GM06990 (cell line): ENCODE results near the gene PLA2G2D.

ENCODE experiments used
- DNase-seq: peaks from one replicate; pipeline ENCODE4 v3.0.0-alpha.2; 2011; ENCODE audit not compliant: insufficient read length; ENCODE audit errors: extremely low read depth
- H3K27me3 ChIP-seq: replicated peaks from 2 replicates; pipeline ENCODE4 v1.6.0; 2011; ENCODE audit warnings: low read length; ENCODE audit not compliant: control insufficient read depth, insufficient read depth
- H3K36me3 ChIP-seq: 2 replicates; pipeline ENCODE4 v1.5.1; 2011; ENCODE audit warnings: low read length; ENCODE audit not compliant: control insufficient read depth, insufficient read depth
- H3K4me3 ChIP-seq: replicated peaks from 2 replicates; pipeline ENCODE4 v1.5.1; 2011; ENCODE audit warnings: low read depth, mild to moderate bottlenecking, control low read depth, low read length
- TF ChIP-seq, protein P1 (sequence below): IDR thresholded peaks from 2 replicates; pipeline ENCODE4 v1.5.1; 2011; ENCODE audit warnings: low read length, control low read depth, mild to moderate bottlenecking, inconsistent platforms; ENCODE audit not compliant: insufficient read depth, poor library complexity, severe bottlenecking

PLA2G2D gene

DNA sequence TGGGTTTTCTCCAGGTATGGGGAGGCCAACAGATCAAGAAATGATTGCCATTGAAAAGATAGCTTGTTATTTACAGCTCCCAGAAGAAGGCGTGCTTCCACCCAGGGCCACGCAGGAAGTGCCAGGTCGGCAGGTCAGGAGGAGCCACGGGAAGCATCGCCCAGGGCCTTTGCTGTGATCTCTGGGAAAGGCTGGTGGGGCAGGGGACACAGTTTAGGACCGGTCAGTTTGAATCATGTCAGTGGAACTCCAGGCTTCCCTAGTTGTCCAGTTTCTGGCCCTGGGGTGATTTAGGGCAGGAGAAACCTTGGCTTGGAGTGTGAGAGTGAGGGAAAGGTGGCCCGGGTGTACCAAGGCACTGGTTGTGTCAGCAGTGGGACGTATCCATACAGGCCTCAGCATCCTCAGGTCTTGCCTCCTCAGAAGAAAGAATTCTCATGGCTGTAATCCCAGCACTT is 38.0 kb downstream of the PLA2G2D start:
- TF ChIP-seq, protein P1, sequence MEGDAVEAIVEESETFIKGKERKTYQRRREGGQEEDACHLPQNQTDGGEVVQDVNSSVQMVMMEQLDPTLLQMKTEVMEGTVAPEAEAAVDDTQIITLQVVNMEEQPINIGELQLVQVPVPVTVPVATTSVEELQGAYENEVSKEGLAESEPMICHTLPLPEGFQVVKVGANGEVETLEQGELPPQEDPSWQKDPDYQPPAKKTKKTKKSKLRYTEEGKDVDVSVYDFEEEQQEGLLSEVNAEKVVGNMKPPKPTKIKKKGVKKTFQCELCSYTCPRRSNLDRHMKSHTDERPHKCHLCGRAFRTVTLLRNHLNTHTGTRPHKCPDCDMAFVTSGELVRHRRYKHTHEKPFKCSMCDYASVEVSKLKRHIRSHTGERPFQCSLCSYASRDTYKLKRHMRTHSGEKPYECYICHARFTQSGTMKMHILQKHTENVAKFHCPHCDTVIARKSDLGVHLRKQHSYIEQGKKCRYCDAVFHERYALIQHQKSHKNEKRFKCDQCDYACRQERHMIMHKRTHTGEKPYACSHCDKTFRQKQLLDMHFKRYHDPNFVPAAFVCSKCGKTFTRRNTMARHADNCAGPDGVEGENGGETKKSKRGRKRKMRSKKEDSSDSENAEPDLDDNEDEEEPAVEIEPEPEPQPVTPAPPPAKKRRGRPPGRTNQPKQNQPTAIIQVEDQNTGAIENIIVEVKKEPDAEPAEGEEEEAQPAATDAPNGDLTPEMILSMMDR, result no peak
- Histone ChIP-seq H3K36me3 (no peaks in the 10 kb centered on the region), H3K27me3 (no peaks in the 10 kb centered on the region; the same call in 1 of the 2 replicates), H3K4me3 (no peak overlapping the region)
- no peak for DNase-seq

DNA sequence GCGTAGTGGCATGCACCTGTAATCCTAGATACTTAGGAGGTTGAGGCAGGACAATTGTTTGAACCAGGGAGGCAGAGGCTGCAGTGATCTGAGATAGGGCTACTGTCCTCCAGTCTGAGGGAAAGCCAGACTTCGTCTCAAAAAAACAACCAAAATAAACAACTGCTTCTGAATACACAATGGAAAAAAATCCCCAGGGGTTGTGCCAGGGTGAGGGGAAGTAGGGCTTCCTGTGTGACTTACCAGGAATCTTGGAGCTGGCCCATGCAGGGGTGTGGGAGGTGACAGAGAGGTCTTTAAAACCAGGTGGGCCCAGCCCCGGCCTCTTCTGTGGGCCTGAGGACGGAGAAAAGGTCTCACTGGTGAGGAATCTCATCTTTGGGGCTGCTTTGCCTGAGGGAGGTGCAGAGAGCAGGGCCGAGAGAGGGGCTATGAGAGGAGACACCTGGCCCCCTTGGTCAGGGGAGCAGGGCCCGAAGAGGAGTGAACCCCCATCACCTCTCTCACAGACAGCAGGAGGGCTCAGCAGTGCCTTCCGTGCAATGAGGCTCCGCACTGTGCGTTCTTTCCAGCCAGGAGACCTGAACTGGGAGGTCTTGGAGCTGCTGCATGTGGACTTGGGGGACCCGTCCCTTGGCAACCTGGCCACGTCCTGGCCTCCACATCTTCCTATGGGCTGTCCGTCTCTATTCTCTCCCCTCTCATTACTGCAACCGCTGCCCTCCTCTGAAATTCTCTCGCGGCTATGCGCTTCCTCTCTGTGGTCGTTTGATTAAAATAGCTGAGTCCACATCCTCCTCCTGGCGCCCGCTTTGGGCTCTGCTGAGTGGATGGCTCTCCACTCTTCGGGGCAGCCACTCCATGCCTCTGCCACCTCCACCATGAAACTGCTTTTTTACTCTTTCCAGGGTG is 38.6 kb downstream of the PLA2G2D start:
- DNase-seq, result peak; percentile 48

DNA sequence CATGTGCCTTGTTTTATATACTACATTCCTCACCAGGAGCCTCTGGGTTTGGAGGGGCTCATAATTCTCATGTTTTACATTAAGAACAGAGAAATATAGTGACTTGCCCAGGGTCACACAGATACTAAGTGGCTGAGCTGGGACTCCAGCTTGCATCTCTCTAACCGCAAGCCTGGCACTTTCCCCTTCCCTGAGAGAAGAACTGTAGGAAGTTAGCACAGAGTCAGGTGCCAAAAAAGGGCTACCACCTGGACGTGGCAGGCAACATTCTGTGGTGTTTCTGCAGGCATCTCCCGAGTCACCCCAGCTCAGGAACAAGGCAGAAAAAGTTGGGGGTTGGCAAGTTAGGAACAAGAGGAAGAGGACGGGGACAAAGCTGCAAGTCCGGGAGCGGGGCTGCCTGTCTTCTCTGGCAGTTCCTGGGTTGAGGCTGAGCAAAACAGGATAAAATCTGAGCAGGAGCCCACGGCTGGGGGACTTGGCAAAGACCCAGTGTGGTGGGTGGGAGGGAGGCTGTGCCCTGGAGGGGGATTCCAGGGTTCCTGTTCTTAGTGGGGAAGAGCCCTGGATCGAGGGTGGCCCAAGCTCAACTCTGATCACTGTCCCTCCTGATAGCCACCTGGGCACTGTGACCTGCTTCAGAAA is 39.6 kb downstream of the PLA2G2D start:
- no peak overlapping the region for H3K4me3 ChIP-seq
- H3K27me3 ChIP-seq, result no peaks in the 10 kb centered on the region
- H3K36me3 ChIP-seq, result no peaks in the 10 kb centered on the region
- TF ChIP-seq, protein P1, result no peak
- no peak for DNase-seq

More for the DNA sequence above, 38.6 kb downstream of the PLA2G2D start:
- Histone ChIP-seq H3K4me3 (peak overlapping the region; percentile 29; the same call in 1 of the 2 replicates), H3K36me3 (no peaks in the 10 kb centered on the region), H3K27me3 (no peaks in the 10 kb centered on the region)
- TF ChIP-seq, protein P1, result peak; percentile 9

DNA sequence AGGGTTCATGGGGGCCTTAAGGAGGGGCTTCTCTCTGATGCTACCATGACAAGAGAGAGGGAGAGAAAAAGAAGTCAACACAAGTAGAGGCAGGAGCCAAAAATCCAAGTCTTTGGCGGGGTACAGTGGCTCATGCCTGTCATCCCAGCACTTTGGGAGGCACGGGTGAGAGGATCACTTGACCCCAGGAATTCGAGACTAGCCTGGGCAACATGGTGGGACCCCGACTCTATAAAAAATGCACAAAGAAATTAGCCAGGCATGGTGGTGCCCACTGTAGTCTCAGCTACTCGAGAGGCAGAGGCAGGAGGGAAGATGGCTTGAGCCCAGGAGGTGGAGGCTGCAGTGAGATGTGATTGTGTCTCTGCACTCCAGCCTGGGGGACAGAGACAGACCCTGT is 40.6 kb downstream of the PLA2G2D start:
- H3K4me3 ChIP-seq, result no peak overlapping the region
- H3K36me3 ChIP-seq, result no peaks in the 10 kb centered on the region

DNA sequence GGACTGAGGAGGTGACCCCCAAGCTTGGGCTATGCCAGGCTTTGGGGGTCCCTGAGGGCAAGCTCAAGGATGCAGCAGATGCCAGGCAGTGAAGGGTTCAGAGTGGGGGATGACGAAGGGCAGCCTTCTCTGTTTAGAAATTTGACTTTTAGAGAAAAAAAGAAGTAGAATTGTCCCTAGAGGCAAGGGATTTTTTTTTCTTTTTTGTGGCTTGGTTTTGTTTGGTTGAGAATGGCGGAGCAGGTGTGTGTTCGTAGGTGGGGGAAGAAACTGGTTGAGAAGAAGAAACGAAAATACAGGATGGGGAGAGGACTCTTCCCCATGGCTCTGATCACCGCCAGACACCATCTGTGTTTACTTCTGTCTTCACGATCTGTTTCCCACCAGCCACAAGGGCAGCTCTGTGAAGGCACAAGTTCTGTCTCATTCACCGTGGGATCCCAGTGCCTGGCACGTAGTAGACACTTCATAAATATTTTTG is 41.1 kb downstream of the PLA2G2D start:
- TF ChIP-seq, protein P1, result no peak
- DNase-seq, result peak; percentile 36
- Histone ChIP-seq H3K4me3 (no peak overlapping the region), H3K36me3 (no peaks in the 10 kb centered on the region), H3K27me3 (no peaks in the 10 kb centered on the region)

More for the DNA sequence above, 40.6 kb downstream of the PLA2G2D start:
- H3K27me3 ChIP-seq, result no peaks in the 10 kb centered on the region
- DNase-seq, result no peak
- TF ChIP-seq, protein P1, result no peak
